HCT116 (cell line): Measurements from ENCODE around the gene TRDMT1. TPM values are rescaled to one million over a fixed set of nuclear protein-coding genes. Genes with fewer than 3 reads are reported as not detected.

ENCODE experiments used
- ATAC-seq: fragments of 200-7000 bp; cut with Tn5 transposase; 2 replicates; pipeline ENCODE4 v1.9.1; 2020; ENCODE audit warnings: mild to moderate bottlenecking, moderate library complexity
- BruUV-seq: library from RNA; stranded (reverse); fragments of 400-500 nt; replicated peaks from 2 replicates; lab custom pipeline; 2021; lab: Mats Ljungman, UMichigan
- CTCF ChIA-PET: fragments of 300-600 bp; sonication (Branson Sonifier 250); formaldehyde crosslinking; loops from one replicate; lab custom pipeline; 2021; ENCODE audit warnings: antibody characterized with exemption; lab: Charles Lee
- POLR2A ChIA-PET: fragments of 300-600, 350-600 bp; sonication (Branson Sonifier 250); formaldehyde crosslinking; loops from one replicate; lab custom pipeline; 2021; ENCODE audit warnings: antibody characterized with exemption; lab: Charles Lee
- RAD21 ChIA-PET, 2 experiments: fragments of 300-600 bp; sonication (Branson Sonifier 250); formaldehyde crosslinking; loops; one replicate each; lab custom pipeline; 2023; ENCODE audit warnings: low total read pairs in 2 of 2; ENCODE audit not compliant: uncharacterized antibody in 2 of 2, unreplicated experiment in 2 of 2, low non-redundant PET in 1 of 2; lab: Charles Lee
- DNase-seq: peaks from one replicate; pipeline ENCODE4 v3.0.0-alpha.2; 2010; ENCODE audit warnings: low read depth, low spot score
- H2AFZ ChIP-seq: fragments of 200-600 bp; shearing (Covaris generic), sonication (generic); 2 replicates; pipeline ENCODE4 v1.6.1; 2017; ENCODE audit warnings: low read depth, mixed run types, mixed read lengths, antibody characterized with exemption, low read length; ENCODE audit not compliant: poor library complexity, severe bottlenecking
- H3K27ac ChIP-seq: 2 replicates; pipeline ENCODE4 v1.5.1; 2012; ENCODE audit warnings: low read depth, low read length
- H3K27me3 ChIP-seq: fragments of 200-600 bp; sonication (generic); 2 replicates; pipeline ENCODE4 v1.6.1; 2016; ENCODE audit warnings: mixed run types, low read length, mixed read lengths; ENCODE audit not compliant: insufficient read depth
- H3K36me3 ChIP-seq, 2 experiments: fragments of 200-500 bp in 1 of 2; fragments of 200-600 bp in 1 of 2; sonication (Bioruptor generic) in 1 of 2; sonication (generic) in 1 of 2; 2 replicates each; pipeline versions ENCODE4 v1.5.1 to v1.6.1; 2014 to 2016; ENCODE audit warnings: low read length in 2 of 2, inconsistent platforms in 1 of 2, mixed read lengths in 1 of 2, mixed run types in 1 of 2; ENCODE audit not compliant: insufficient read depth in 2 of 2, control insufficient read depth in 1 of 2
- H3K4me1 ChIP-seq, 2 experiments: fragments of 200-600 bp in 1 of 2; sonication (generic) in 1 of 2; 2 replicates each; pipeline versions ENCODE4 v1.5.1 to v1.6.1; 2012 to 2017; ENCODE audit warnings: low read length in 2 of 2, inconsistent platforms in 1 of 2, mild to moderate bottlenecking in 1 of 2, mixed read lengths in 1 of 2, mixed run types in 1 of 2, moderate library complexity in 1 of 2; ENCODE audit not compliant: insufficient read depth in 2 of 2, control insufficient read depth in 1 of 2
- H3K4me2 ChIP-seq: fragments of 200-600 bp; sonication (generic); 2 replicates; pipeline ENCODE4 v1.6.1; 2017; ENCODE audit warnings: mixed run types, low read length, mixed read lengths
- H3K4me3 ChIP-seq, 2 experiments: fragments of 200-600 bp in 1 of 2; sonication (generic) in 1 of 2; replicated peaks in 1 of 2; 2 replicates each; pipeline ENCODE4 v1.5.1; 2011 to 2016; ENCODE audit warnings: low read length in 2 of 2, control low read depth in 1 of 2, low read depth in 1 of 2, mild to moderate bottlenecking in 1 of 2, mixed read lengths in 1 of 2, mixed run types in 1 of 2
- H3K79me2 ChIP-seq: fragments of 200-600 bp; sonication (generic); 2 replicates; pipeline ENCODE4 v1.6.1; 2017; ENCODE audit warnings: mild to moderate bottlenecking, mixed run types, low read length, moderate library complexity, mixed read lengths; ENCODE audit not compliant: insufficient read depth
- H3K9ac ChIP-seq: fragments of 200-600 bp; sonication (generic); 2 replicates; pipeline ENCODE4 v1.6.1; 2016; ENCODE audit warnings: low read length, mixed read lengths
- H3K9me2 ChIP-seq: fragments of 200-600 bp; sonication (generic), shearing (Covaris generic); 2 replicates; pipeline ENCODE4 v1.6.1; 2017; ENCODE audit warnings: mixed run types, mild to moderate bottlenecking, moderate library complexity; ENCODE audit not compliant: insufficient read depth
- H3K9me3 ChIP-seq, 2 experiments: fragments of 200-500 bp in 1 of 2; fragments of 200-600 bp in 1 of 2; sonication (Bioruptor generic) in 1 of 2; sonication (generic) in 1 of 2; 2 replicates each; pipeline ENCODE4 v1.6.1; 2014 to 2017; ENCODE audit warnings: low read length in 2 of 2, mixed read lengths in 2 of 2, inconsistent platforms in 1 of 2, low read depth in 1 of 2, mild to moderate bottlenecking in 1 of 2, mixed run types in 1 of 2, moderate library complexity in 1 of 2; ENCODE audit not compliant: control insufficient read depth in 1 of 2, insufficient read depth in 1 of 2
- H4K20me1 ChIP-seq: fragments of 200-600 bp; sonication (generic), shearing (Covaris generic); 2 replicates; pipeline ENCODE4 v1.6.1; 2017; ENCODE audit warnings: mixed run types, mild to moderate bottlenecking, moderate library complexity; ENCODE audit not compliant: insufficient read depth
- ATF3 ChIP-seq: IDR thresholded peaks from 2 replicates; pipeline ENCODE4 v1.6.1; 2012
- CBX3 ChIP-seq: IDR thresholded peaks from 2 replicates; pipeline ENCODE4 v1.6.1; 2012; ENCODE audit warnings: low read depth
- CEBPB ChIP-seq: IDR thresholded peaks from 2 replicates; pipeline ENCODE4 v1.6.1; 2012; ENCODE audit warnings: low read depth
- CTCF ChIP-seq, 3 experiments: fragments of 200-600 bp in 1 of 3; sonication (generic) in 1 of 3; IDR thresholded peaks in 2 of 3; conservative IDR thresholded peaks in 1 of 3; 2 replicates each; pipeline ENCODE4 v1.5.1; 2012 to 2017; ENCODE audit warnings: low read depth in 2 of 3, low read length in 2 of 3, antibody characterized with exemption in 1 of 3, borderline replicate concordance in 1 of 3, control low read depth in 1 of 3, mild to moderate bottlenecking in 1 of 3, mixed read lengths in 1 of 3, mixed run types in 1 of 3, moderate library complexity in 1 of 3; ENCODE audit not compliant: insufficient read depth in 1 of 3
- EGR1 ChIP-seq: IDR thresholded peaks from 2 replicates; pipeline ENCODE4 v1.6.1; 2012; ENCODE audit warnings: low read depth
- EZH2 ChIP-seq: fragments of 200-600 bp; sonication (generic); IDR thresholded peaks from 2 replicates; pipeline ENCODE4 v1.6.1; 2017; ENCODE audit warnings: antibody characterized with exemption, mixed run types
- EZH2phosphoT487 ChIP-seq: fragments of 200-600 bp; IDR thresholded peaks from 2 replicates; pipeline ENCODE4 v1.6.1; 2018; ENCODE audit warnings: antibody characterized with exemption, borderline replicate concordance
- FOSL1 ChIP-seq: IDR thresholded peaks from 2 replicates; pipeline ENCODE4 v1.6.1; 2012; ENCODE audit warnings: low read depth
- JUND ChIP-seq: IDR thresholded peaks from 2 replicates; pipeline ENCODE4 v1.6.1; 2012
- MAX ChIP-seq: IDR thresholded peaks from 2 replicates; pipeline ENCODE4 v1.6.1; 2012
- POLR2A ChIP-seq: IDR thresholded peaks from 2 replicates; pipeline ENCODE4 v1.7.0; 2011; ENCODE audit warnings: borderline replicate concordance; ENCODE audit not compliant: insufficient read depth, insufficient read length; ENCODE audit errors: extremely low read depth
- POLR2AphosphoS5 ChIP-seq: IDR thresholded peaks from 2 replicates; pipeline ENCODE4 v1.6.1; 2011; ENCODE audit warnings: mild to moderate bottlenecking, low read depth, low read length, moderate library complexity
- RAD21 ChIP-seq: IDR thresholded peaks from 2 replicates; pipeline ENCODE4 v1.6.1; 2012; ENCODE audit warnings: low read depth, mild to moderate bottlenecking
- SIN3A ChIP-seq: IDR thresholded peaks from 2 replicates; pipeline ENCODE4 v1.6.1; 2012; ENCODE audit warnings: low read depth
- SP1 ChIP-seq: IDR thresholded peaks from 2 replicates; pipeline ENCODE4 v1.6.1; 2012; ENCODE audit warnings: low read depth
- SRF ChIP-seq: IDR thresholded peaks from 2 replicates; pipeline ENCODE4 v1.6.1; 2012; ENCODE audit warnings: low read depth
- TCF7L2 ChIP-seq: IDR thresholded peaks from 2 replicates; pipeline ENCODE4 v1.7.0; 2011; ENCODE audit warnings: borderline replicate concordance, inconsistent platforms; ENCODE audit not compliant: insufficient read depth, insufficient read length; ENCODE audit errors: extremely low read depth
- YY1 ChIP-seq: IDR thresholded peaks from 2 replicates; pipeline ENCODE4 v1.6.1; 2011; ENCODE audit warnings: low read length, low read depth, moderate library complexity, mild to moderate bottlenecking; ENCODE audit not compliant: insufficient replicate concordance; ENCODE audit errors: extremely low read depth
- ZBTB33 ChIP-seq: IDR thresholded peaks from 2 replicates; pipeline ENCODE4 v1.6.1; 2011; ENCODE audit warnings: mild to moderate bottlenecking, low read length, moderate library complexity; ENCODE audit not compliant: insufficient replicate concordance; ENCODE audit errors: extremely low read depth
- ZFX ChIP-seq: fragments of 450-650 bp; IDR thresholded peaks from 2 replicates; pipeline ENCODE4 v1.6.1; 2017
- ZNF274 ChIP-seq: fragments of 200-500 bp; sonication (Bioruptor generic); IDR thresholded peaks from 2 replicates; pipeline ENCODE4 v1.6.1; 2014; ENCODE audit warnings: mild to moderate bottlenecking, low read depth, low read length, inconsistent platforms
- intact Hi-C: fragments of 100-400 bp; cut with micrococcal nuclease; formaldehyde crosslinking; loops from 2 replicates; pipeline ENCODE4 v1.10.0; 2022
- total RNA-seq: library from RNA; stranded (reverse); gene quantifications from one replicate; pipeline ENCODE4 v1.2.1, GENCODE V29; 2021; ENCODE audit not compliant: unreplicated experiment

The TRDMT1 gene
- total RNA-seq, 1 experiment from 2014 or later: 8.6 TPM

GRCh38 chr10:17109475-17110207, 91.8 kb downstream of the TRDMT1 start:
- Histone ChIP-seq H3K4me2 (peak overlapping the region; percentile 12; the same call in 1 of the 2 replicates), H3K4me3 (no peak overlapping the region), H3K36me3 (no peaks in the 10 kb centered on the region), H3K27ac (no peak overlapping the region), H4K20me1 (no peaks in the 10 kb centered on the region), H3K4me1 (peaks cover 6 to 18% of the 10 kb centered on the region in 2 experiments; a peak in 3 of 4 replicates), H2AFZ (peak overlapping the region; percentile 70), H3K9me2 (no peaks in the 10 kb centered on the region), H3K9me3 (no peaks in the 10 kb centered on the region), H3K9ac (no peak overlapping the region), H3K27me3 (no peaks in the 10 kb centered on the region), H3K79me2 (no peaks in the 10 kb centered on the region)
- ChIA-PET POLR2A (no interaction called here), RAD21 (no interaction called here), CTCF (no interaction called here)
- intact Hi-C loops: no loop called here
- ATAC-seq (peak; percentile 82), DNase-seq (peak; percentile 21)
- no TSS peak for BruUV-seq
- no peak for TF ChIP-seq EZH2
- TF ChIP-seq YY1: peak; percentile 23
- no peak for TF ChIP-seq ZBTB33
- TF ChIP-seq SRF: no peak
- TF ChIP-seq ZNF274: no peak
- no peak for TF ChIP-seq ZFX
- TF ChIP-seq CTCF (IDR thresholded peaks at IDR 0.05 in 2 of 3, conservative IDR thresholded peaks at IDR 0.05 in 1 of 3; ENCODE audit: borderline replicate concordance in 1 of 3, insufficient read depth in 1 of 3, low read depth in 2 of 3, low read length in 2 of 3): no peak
- TF ChIP-seq RAD21: no peak
- TF ChIP-seq EZH2phosphoT487: no peak
- peak; percentile 42; the same call in 1 of the 2 replicates for TF ChIP-seq FOSL1
- no peak for TF ChIP-seq TCF7L2
- peak; percentile 58 for TF ChIP-seq MAX
- TF ChIP-seq POLR2A: no peak
- TF ChIP-seq EGR1: no peak
- TF ChIP-seq SP1: no peak
- TF ChIP-seq ATF3: no peak
- no peak for TF ChIP-seq CBX3
- TF ChIP-seq POLR2AphosphoS5: no peak
- TF ChIP-seq CEBPB: no peak
- peak; percentile 54 for TF ChIP-seq JUND
- no peak for TF ChIP-seq SIN3A
